ENCODE data around the gene CETN2.

DNA sequence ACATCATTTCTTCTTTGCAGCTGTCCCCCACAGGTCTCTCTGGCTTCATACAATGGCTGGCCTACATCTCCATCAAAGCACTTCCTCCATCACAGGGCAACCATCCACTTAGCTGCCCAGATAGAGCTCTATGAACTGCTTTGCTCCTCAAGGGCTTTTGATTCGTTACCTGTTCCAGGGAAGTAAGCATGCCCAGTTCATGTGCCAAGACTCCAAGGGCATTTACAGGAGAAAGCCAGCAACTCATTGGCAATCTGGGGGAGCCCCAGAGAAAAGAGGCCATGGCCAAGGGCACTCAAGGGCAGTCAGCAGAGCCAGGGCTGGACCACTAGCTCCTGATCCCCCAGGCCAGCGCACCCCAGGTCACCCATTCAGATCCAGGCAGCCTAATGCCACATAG lies 42.8 kb upstream of the CETN2 start:
- TF ChIP-seq, protein P1, sequence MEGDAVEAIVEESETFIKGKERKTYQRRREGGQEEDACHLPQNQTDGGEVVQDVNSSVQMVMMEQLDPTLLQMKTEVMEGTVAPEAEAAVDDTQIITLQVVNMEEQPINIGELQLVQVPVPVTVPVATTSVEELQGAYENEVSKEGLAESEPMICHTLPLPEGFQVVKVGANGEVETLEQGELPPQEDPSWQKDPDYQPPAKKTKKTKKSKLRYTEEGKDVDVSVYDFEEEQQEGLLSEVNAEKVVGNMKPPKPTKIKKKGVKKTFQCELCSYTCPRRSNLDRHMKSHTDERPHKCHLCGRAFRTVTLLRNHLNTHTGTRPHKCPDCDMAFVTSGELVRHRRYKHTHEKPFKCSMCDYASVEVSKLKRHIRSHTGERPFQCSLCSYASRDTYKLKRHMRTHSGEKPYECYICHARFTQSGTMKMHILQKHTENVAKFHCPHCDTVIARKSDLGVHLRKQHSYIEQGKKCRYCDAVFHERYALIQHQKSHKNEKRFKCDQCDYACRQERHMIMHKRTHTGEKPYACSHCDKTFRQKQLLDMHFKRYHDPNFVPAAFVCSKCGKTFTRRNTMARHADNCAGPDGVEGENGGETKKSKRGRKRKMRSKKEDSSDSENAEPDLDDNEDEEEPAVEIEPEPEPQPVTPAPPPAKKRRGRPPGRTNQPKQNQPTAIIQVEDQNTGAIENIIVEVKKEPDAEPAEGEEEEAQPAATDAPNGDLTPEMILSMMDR (IDR thresholded peaks at IDR 0.05): no peak
- TF ChIP-seq POLR2AphosphoS5 (IDR thresholded peaks at IDR 0.05): no peak
- no peak for TF ChIP-seq POLR2A (IDR thresholded peaks at IDR 0.05)

Data from prostate gland (tissue), 2 donors.